T47D (cell line): ENCODE data around the gene C3orf33.
"Not testable (repeated sequence)": the region's sequence is repeated elsewhere in the genome, so short reads cannot be mapped to it uniquely, and the experiment has no call there.

Experiments used
- DNase-seq, 2 experiments: peaks; one replicate each; pipeline versions ENCODE4 v3.0.0 to v3.0.0-alpha.2; 2011 to 2012; ENCODE audit warnings: low read depth in 1 of 2, low spot score in 1 of 2
- JUND ChIP-seq: IDR thresholded peaks from 2 replicates; pipeline ENCODE4 v1.6.1; 2012; ENCODE audit warnings: low read depth
- in situ Hi-C: cut with HindIII; loops from 2 replicates; pipeline ENCODE4 v1.10.0; 2016; ENCODE audit warnings: low sequenced_read_pairs, low pct_unique_long_range_greater_than_20kb

The C3orf33 gene

GRCh38 chr3:155805802-155806618 is at the start of gene C3orf33:
Gene C3orf33, minus strand, starts transcription at chr3:155806278. Its CDS starts 26 bp downstream, at chr3:155806252.
- in situ Hi-C loops, result no loop called here
- no peak for TF ChIP-seq JUND
- peak; percentile 74 to 82 for DNase-seq

GRCh38 chr3:155854141-155854940 is 48.3 kb upstream of the C3orf33 start, which contains the start of gene SLC33A1:
Gene SLC33A1, minus strand, starts transcription at chr3:155854427. Its CDS starts 430 bp downstream, at chr3:155853997.
- TF ChIP-seq JUND, result no peak
- in situ Hi-C loops, result no loop called here
- peak; percentile 96 to 100 for DNase-seq

GRCh38 chr3:155853214-155854140 is 47.4 kb upstream of the C3orf33 start:
- TF ChIP-seq JUND, result no peak
- peak; percentile 33 to 49 for DNase-seq
- in situ Hi-C loops, result no loop called here

- no peak for TF ChIP-seq JUND
- in situ Hi-C loops, result no loop called here
- no peak for DNase-seq
Observed at GRCh38 chr3:155852341-155852740, 46.3 kb upstream of the C3orf33 start.

- DNase-seq, in situ Hi-C loops: not testable (repeated sequence)
Observed at GRCh38 chr3:155849404-155849803, 43.3 kb upstream of the C3orf33 start.

- no peak for TF ChIP-seq JUND
- DNase-seq, result no peak
- in situ Hi-C loops, result no loop called here
Observed at GRCh38 chr3:155847993-155848392, 41.9 kb upstream of the C3orf33 start.

GRCh38 chr3:155846119-155846518 is 40.0 kb upstream of the C3orf33 start:
- DNase-seq, result no peak
- no peak for TF ChIP-seq JUND
- in situ Hi-C loops, result no loop called here

- DNase-seq, result no peak
- in situ Hi-C loops, result no loop called here
- no peak for TF ChIP-seq JUND
Observed at GRCh38 chr3:155843569-155843968, 37.5 kb upstream of the C3orf33 start.

GRCh38 chr3:155835341-155836071 is 29.4 kb upstream of the C3orf33 start:
- in situ Hi-C loops, result no loop called here
- DNase-seq, result no peak
- no peak for TF ChIP-seq JUND

GRCh38 chr3:155828490-155829098 is 22.5 kb upstream of the C3orf33 start:
- DNase-seq, in situ Hi-C loops: not testable (repeated sequence)

GRCh38 chr3:155815030-155815545 is 9.0 kb upstream of the C3orf33 start:
- DNase-seq, result no peak
- in situ Hi-C loops, result no loop called here
- no peak for TF ChIP-seq JUND

- DNase-seq, in situ Hi-C loops: not testable (repeated sequence)
Observed at GRCh38 chr3:155813224-155813623, 7.1 kb upstream of the C3orf33 start.
